GM13976 (cell line): ENCODE results near the gene TAF6.
"Not testable (repeated sequence)": the region's sequence is repeated elsewhere in the genome, so short reads cannot be mapped to it uniquely, and the experiment has no call there.

Experiments used
- DNase-seq: peaks from one replicate; pipeline ENCODE4 v3.0.0; 2012; ENCODE audit warnings: low spot score
- in situ Hi-C: fragments of 300-500 bp; cut with MboI; formaldehyde crosslinking; loops from one replicate; pipeline ENCODE4 v1.12.0; 2022; ENCODE audit warnings: low sequenced_read_pairs, mixed read lengths, inconsistent platforms; ENCODE audit not compliant: unreplicated experiment
- TF ChIP-seq, protein P1 (sequence below): IDR thresholded peaks from 2 replicates; pipeline ENCODE4 v1.5.1; 2012; ENCODE audit warnings: borderline replicate concordance, mild to moderate bottlenecking; ENCODE audit not compliant: insufficient read depth; ENCODE audit errors: extremely low read depth, missing control alignments, control extremely low read depth

The TAF6 gene

DNA sequence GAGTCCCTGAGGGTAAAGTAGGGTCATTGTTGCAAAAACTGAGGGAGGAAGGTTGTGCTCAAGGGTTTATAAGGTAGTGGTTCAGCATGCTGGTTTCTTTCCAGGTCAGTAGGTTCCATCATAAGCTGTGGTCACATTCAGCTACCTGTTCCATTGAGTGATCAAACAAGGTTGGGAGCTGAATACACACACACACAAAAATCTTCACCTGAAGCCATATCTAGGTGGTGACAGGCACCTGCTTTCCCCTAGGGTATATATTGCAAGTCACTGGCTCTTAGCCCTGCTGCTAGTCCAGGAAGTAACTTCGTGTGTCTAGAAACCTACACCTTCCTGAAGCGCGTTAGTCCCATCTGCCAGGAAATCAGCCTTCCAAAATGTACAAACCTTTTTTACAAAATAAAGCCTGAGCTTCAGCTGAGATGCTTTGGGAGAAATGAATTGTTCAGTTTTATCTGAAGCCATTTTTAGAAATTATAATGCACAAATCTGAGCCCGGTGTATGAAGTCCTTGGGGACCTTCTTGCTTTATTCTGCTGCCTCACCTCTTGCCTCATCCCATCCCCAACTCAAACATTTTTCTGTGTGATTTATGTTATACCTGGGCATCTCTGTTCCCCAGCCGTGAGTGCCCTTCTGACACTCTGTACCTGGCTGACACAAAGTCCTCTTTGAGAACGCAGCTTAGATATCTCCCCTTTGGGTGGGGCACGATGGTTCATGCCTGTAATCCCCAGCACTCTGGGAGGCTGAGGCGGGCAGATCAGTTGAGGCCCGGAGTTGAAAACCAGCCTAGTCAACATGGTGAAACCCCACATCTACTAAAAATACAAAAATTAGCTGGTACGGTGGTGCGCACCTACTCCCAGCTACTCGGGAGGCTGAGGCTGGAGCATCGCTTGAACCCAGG, 18.9 kb upstream of the TAF6 start:
- TF ChIP-seq, protein P1, sequence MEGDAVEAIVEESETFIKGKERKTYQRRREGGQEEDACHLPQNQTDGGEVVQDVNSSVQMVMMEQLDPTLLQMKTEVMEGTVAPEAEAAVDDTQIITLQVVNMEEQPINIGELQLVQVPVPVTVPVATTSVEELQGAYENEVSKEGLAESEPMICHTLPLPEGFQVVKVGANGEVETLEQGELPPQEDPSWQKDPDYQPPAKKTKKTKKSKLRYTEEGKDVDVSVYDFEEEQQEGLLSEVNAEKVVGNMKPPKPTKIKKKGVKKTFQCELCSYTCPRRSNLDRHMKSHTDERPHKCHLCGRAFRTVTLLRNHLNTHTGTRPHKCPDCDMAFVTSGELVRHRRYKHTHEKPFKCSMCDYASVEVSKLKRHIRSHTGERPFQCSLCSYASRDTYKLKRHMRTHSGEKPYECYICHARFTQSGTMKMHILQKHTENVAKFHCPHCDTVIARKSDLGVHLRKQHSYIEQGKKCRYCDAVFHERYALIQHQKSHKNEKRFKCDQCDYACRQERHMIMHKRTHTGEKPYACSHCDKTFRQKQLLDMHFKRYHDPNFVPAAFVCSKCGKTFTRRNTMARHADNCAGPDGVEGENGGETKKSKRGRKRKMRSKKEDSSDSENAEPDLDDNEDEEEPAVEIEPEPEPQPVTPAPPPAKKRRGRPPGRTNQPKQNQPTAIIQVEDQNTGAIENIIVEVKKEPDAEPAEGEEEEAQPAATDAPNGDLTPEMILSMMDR = no peak
- in situ Hi-C loops = loop anchor here (10.0 kb wide), 1 partner anchor 267 kb away; no protein-coding TSS in a partner anchor
- DNase-seq = no peak

DNA sequence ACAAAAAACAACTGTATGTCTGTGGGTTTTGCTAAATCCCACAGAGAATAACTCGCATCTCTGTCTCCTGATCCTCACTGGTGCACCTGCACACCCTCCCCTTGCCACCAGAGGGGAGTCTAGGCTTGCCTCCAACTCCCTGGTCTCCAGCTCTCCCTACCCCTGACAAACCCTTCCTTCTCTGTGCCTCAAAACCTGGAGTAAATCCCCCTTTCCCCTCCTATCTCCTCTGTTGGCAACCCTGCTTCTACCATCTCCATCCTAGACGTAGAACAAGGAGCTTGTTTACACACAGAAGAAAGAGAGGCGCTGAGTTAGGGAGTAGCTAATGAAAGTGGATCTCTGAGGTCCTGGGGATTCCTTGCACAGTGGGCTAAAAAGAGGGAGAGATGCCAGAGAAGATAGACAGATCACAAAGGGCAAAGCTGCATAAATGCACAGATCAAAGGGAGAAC, 13.6 kb upstream of the TAF6 start:
- TF ChIP-seq, protein P1 = peak; percentile 84
- peak; percentile 83 for DNase-seq
- in situ Hi-C loops = loop anchor here (10.0 kb wide), 1 partner anchor 272 kb away; no protein-coding TSS in a partner anchor

DNA sequence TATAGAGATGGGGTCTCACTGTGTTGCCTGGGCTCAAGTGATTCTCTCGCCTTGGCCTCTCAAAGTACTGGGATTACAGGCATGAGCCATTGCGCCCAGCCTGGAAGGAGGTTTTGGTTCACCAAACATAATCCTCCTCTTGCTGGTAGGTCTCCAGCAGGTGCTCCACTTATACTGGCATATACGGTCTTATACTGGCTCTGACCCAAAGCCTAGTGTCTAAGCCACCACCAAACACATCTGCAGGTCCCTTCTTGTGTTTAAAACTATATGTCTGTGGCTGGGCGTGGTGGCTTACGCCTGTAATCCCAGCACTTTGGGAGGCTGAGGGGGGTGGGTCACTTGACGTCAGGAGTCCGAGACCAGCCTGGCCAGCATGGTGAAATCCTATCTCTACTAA, 13.0 kb upstream of the TAF6 start:
- no peak for DNase-seq
- in situ Hi-C loops = loop anchor here (10.0 kb wide), 1 partner anchor 273 kb away; no protein-coding TSS in a partner anchor
- TF ChIP-seq, protein P1 = no peak

DNA sequence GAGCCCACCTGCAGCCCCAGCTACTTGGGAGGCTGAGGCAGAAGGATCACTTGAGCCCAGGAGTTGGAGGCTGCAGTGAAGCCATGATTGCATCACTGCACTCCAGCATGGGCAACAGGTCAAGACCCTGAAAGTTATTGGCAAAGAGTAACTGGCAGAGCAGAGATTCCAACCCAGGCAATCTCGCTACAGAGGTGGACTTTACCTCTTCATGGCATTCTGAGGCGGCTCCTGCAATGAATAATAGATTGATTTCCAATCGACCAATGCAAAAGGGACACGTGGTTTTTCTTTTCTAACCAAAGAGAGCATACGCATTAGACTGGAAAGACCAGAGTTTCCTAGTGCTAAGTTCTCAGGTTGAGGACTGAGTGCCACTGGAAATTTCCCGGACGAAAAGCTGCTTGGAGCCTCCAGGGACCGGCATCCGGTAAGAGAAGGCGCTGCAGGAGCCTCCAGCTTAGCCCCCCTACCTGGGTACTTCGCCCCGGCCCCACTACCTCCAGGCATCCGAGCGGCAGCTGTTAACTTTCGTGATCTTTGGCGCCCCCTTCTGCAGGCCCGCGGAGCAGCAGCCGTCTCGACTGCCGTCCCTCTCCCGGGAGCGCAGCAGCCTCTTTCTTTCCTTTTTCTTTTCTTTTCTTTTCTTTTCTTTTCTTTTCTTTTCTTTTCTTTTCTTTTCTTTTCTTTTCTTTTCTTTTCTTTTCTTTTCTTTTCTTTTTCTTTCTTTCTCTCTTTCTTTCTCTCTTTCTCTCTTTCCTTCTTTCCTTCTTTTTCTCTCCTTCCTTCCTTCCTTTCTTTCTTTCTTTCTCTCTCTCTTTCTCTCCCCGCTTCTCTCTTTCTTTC, 11.7 kb upstream of the TAF6 start:
- peak; percentile 84 for DNase-seq
- TF ChIP-seq, protein P1 = peak; percentile 98
- in situ Hi-C loops = loop anchor here (10.0 kb wide), 1 partner anchor 274 kb away; no protein-coding TSS in a partner anchor

GRCh38 chr7:100130220-100130607, 11.1 kb upstream of the TAF6 start:
- in situ Hi-C loops = loop anchor here (10.0 kb wide), 1 partner anchor 275 kb away; no protein-coding TSS in a partner anchor
- DNase-seq = not testable (repeated sequence)

GRCh38 chr7:100128637-100128963, 9.4 kb upstream of the TAF6 start:
- no peak for DNase-seq
- TF ChIP-seq, protein P1 = no peak
- in situ Hi-C loops = no loop called here
